ENCODE results near the gene PHLDB2. TPM values are rescaled to one million over a fixed set of nuclear protein-coding genes. Genes with fewer than 3 reads are reported as not detected.

PHLDB2 gene
- total RNA-seq, 1 donor from 2014 or later, result 43.5 TPM

DNA sequence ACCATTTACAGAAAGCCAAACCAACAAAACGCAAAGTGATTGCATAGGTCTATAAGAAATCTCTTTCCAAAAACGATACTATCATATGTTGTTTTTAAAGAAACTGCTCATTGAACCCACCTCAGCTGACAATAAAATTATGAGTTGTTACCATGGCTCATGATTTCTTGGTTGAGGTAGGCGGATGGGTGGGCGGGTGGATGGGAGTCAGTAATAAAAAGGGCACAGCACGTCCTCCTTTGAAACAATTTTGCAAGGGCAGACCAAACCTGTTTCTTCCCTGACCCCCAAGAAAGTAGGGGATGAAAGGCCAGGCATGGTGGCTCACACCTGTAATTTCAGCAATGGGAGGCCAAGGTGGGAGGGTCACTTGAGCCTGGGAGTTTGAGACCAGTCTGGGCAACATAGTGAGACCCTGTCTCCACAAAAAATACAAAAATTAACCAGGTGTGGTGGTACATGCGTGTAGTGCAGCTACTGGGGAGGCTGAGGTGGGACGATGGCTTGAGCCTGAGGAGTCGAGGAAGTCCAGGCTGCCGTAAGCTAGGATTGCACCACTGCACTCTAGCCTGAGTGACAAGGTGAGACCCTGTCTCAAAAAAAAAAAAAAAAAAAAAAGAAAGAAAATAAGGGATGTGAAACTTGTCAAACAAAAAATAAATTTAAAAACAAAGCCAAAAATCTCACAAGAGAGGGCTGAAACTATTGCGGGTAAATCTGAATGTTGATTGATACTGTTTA lies 121.8 kb downstream of the PHLDB2 start:
- H3K4me1 Mint-ChIP-seq (ENCODE audit: unreplicated experiment), result peaks cover 25% of the 10 kb centered on the region
- H3K9me3 Mint-ChIP-seq, result no peaks in the 10 kb centered on the region
- no peaks in the 10 kb centered on the region for H3K27me3 Mint-ChIP-seq
- H3K27ac Mint-ChIP-seq, result no peak overlapping the region
- peaks cover 16% of the 10 kb centered on the region for H3K36me3 Mint-ChIP-seq
- TF ChIP-seq, protein P1, sequence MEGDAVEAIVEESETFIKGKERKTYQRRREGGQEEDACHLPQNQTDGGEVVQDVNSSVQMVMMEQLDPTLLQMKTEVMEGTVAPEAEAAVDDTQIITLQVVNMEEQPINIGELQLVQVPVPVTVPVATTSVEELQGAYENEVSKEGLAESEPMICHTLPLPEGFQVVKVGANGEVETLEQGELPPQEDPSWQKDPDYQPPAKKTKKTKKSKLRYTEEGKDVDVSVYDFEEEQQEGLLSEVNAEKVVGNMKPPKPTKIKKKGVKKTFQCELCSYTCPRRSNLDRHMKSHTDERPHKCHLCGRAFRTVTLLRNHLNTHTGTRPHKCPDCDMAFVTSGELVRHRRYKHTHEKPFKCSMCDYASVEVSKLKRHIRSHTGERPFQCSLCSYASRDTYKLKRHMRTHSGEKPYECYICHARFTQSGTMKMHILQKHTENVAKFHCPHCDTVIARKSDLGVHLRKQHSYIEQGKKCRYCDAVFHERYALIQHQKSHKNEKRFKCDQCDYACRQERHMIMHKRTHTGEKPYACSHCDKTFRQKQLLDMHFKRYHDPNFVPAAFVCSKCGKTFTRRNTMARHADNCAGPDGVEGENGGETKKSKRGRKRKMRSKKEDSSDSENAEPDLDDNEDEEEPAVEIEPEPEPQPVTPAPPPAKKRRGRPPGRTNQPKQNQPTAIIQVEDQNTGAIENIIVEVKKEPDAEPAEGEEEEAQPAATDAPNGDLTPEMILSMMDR (conservative IDR thresholded peaks at IDR 0.05), result no peak
- peak overlapping the region; percentile 93 for H3K4me3 Mint-ChIP-seq
- DNase-seq (ENCODE audit: extremely low spot score, unreplicated experiment), result no peak

DNA sequence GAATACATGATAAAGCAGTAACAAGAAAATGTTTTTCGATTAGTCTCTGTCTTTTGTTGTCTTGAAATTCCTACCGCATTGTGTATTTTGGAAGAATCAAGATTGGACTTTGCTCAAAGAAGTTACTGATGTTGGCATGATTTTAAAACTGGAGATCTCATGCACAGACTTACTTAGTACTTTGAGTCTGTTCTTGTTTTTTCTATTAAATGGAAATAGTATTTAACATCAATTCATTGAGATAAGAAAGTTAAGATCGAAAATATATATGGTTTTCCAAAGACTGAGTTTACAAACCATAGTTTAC lies 122.3 kb downstream of the PHLDB2 start:
- Mint-ChIP-seq H3K27me3 (no peaks in the 10 kb centered on the region), H3K36me3 (peaks cover 18% of the 10 kb centered on the region), H3K27ac (no peak overlapping the region), H3K4me3 (peak overlapping the region; percentile 64), H3K4me1 (ENCODE audit: unreplicated experiment) (peaks cover 25% of the 10 kb centered on the region), H3K9me3 (no peaks in the 10 kb centered on the region)
- TF ChIP-seq, protein P1 (conservative IDR thresholded peaks at IDR 0.05), result no peak
- DNase-seq (ENCODE audit: extremely low spot score, unreplicated experiment), result no peak

DNA sequence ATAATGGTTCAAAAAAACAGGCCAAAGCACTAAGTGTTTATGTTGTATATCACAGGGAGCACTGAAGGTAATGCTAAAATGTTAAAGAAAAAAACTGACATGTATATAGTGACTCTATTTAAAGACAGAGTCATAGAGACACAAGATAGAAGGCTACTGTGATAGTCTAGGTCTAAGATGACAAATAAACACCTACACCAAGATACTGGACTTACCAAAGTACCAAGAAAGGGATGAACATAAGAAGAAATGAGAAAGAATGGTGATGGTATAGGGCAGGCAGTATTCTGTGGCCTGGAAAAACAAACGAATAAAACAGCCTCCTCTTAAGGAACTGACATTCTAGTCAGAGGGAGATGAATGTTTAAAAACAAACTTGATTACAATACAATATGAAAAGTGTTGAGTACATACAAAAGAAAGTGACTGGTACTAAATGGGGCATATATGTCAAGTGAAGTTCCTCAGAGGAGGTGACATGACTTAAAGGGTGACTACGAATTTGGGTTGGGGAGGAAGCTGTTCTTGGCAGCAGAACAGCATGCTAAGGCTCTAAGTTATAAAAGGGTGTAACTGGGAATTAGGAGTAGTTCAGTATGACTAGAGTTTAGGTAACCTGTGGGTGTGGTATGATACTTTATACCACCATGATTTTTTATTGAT lies 125.7 kb downstream of the PHLDB2 start:
- peaks cover 33% of the 10 kb centered on the region for H3K36me3 Mint-ChIP-seq
- TF ChIP-seq, protein P1 (conservative IDR thresholded peaks at IDR 0.05), result no peak

DNA sequence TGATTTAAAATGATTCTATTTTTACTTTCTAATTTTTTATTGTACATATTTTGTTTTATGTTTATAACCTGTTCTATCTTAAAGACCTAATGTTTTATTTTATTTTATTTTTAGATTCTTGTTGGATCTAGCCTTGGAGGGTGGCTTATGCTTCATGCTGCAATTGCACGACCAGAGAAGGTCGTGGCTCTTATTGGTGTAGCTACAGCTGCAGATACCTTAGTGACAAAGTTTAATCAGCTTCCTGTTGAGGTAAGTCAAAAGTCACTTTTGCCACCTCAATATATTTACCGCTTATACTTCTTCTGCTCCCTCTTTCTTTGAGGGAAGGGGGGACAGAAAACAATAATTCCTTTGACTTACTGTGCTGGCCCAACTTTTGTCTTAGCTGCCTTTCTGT lies 127.7 kb downstream of the PHLDB2 start:
- H3K27ac Mint-ChIP-seq, result no peak overlapping the region
- no peak for DNase-seq (ENCODE audit: extremely low spot score, unreplicated experiment)
- peaks cover 36% of the 10 kb centered on the region for H3K36me3 Mint-ChIP-seq
- no peaks in the 10 kb centered on the region for H3K9me3 Mint-ChIP-seq
- no peak overlapping the region for H3K4me3 Mint-ChIP-seq
- peaks cover 14% of the 10 kb centered on the region for H3K4me1 Mint-ChIP-seq (ENCODE audit: unreplicated experiment)
- no peaks in the 10 kb centered on the region for H3K27me3 Mint-ChIP-seq
- TF ChIP-seq, protein P1 (conservative IDR thresholded peaks at IDR 0.05), result no peak

More for the DNA sequence above, 125.7 kb downstream of the PHLDB2 start:
- DNase-seq (ENCODE audit: extremely low spot score, unreplicated experiment), result no peak
- Mint-ChIP-seq H3K4me3 (no peak overlapping the region), H3K9me3 (no peaks in the 10 kb centered on the region), H3K27me3 (no peaks in the 10 kb centered on the region), H3K27ac (no peak overlapping the region), H3K4me1 (ENCODE audit: unreplicated experiment) (peaks cover 28% of the 10 kb centered on the region)

DNA sequence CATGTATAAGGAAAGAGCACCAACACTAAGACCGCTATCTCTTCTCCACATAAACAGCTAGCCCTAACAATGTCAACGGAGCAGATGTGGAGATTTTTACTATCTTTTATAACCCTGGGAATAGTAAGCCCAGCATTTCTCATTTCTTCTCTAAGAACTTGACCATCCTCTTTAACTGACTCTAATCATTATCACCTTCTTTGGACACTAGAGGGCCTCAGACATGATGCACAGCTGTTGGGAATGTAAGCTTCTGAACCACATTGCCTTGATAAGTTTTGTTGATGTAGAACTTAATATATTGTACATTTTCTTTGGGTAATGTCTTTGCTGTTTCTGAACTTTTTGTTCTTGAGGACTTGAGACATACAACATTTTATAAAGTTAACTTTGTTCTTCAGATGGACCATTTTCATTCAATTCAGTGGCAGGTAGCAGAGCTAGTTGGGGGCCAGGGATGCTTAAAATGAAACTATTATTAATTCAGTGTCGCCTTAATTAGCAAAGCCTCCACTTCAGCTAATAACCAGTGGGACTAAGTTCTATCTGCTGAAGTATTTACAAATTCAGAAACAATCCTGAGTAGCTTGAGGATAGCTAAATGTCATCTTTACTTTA lies 130.1 kb downstream of the PHLDB2 start:
- H3K9me3 Mint-ChIP-seq, result no peaks in the 10 kb centered on the region
- no peak overlapping the region for H3K4me3 Mint-ChIP-seq
- no peak overlapping the region for H3K27ac Mint-ChIP-seq
- no peak for DNase-seq (ENCODE audit: extremely low spot score, unreplicated experiment)
- H3K36me3 Mint-ChIP-seq, result peaks cover 45% of the 10 kb centered on the region
- TF ChIP-seq, protein P1 (conservative IDR thresholded peaks at IDR 0.05), result peak; percentile 87
- H3K27me3 Mint-ChIP-seq, result no peaks in the 10 kb centered on the region
- peaks cover 3% of the 10 kb centered on the region for H3K4me1 Mint-ChIP-seq (ENCODE audit: unreplicated experiment)

Measured in type B pancreatic cell (in vitro differentiated cells).